ENCODE measurements around the gene ITPR2. TPM values are rescaled to one million over a fixed set of nuclear protein-coding genes. Genes with fewer than 3 reads are reported as not detected.

The ITPR2 gene
- total RNA-seq, 6 experiments from 2014 or later = 6.9 to 8.4 (median 7.6) TPM

- no peaks in the 10 kb centered on the region for H3K4me1 Mint-ChIP-seq (ENCODE audit: low read depth)
- DNase-seq = no peak
- no peak overlapping the region for H3K4me3 Mint-ChIP-seq
- TF ChIP-seq CTCF (IDR thresholded peaks at IDR 0.05) = no peak
- H3K9me3 Mint-ChIP-seq = no peaks in the 10 kb centered on the region
- H3K27me3 Mint-ChIP-seq (ENCODE audit: insufficient read depth) = peaks cover 2% of the 10 kb centered on the region; the same call in 1 of the 2 replicates
- H3K36me3 Mint-ChIP-seq (ENCODE audit: low read depth) = no peaks in the 10 kb centered on the region
- H3K27ac Mint-ChIP-seq = no peak overlapping the region
Observed at GRCh38 chr12:26499979-26500640, 332.9 kb downstream of the ITPR2 start.

GRCh38 chr12:26496170-26496569 lies 336.8 kb downstream of the ITPR2 start:
- no peak overlapping the region for H3K4me3 Mint-ChIP-seq
- H3K36me3 Mint-ChIP-seq (ENCODE audit: low read depth) = no peaks in the 10 kb centered on the region
- no peaks in the 10 kb centered on the region for H3K4me1 Mint-ChIP-seq (ENCODE audit: low read depth)
- TF ChIP-seq CTCF (IDR thresholded peaks at IDR 0.05) = no peak
- no peaks in the 10 kb centered on the region for H3K27me3 Mint-ChIP-seq (ENCODE audit: insufficient read depth)
- no peaks in the 10 kb centered on the region for H3K9me3 Mint-ChIP-seq
- no peak for DNase-seq
- no peak overlapping the region for H3K27ac Mint-ChIP-seq

- no peak for DNase-seq
- H3K9me3 Mint-ChIP-seq = no peaks in the 10 kb centered on the region
- no peaks in the 10 kb centered on the region for H3K4me1 Mint-ChIP-seq (ENCODE audit: low read depth)
- no peak overlapping the region for H3K4me3 Mint-ChIP-seq
- no peak overlapping the region for H3K27ac Mint-ChIP-seq
- no peaks in the 10 kb centered on the region for H3K36me3 Mint-ChIP-seq (ENCODE audit: low read depth)
- TF ChIP-seq CTCF (IDR thresholded peaks at IDR 0.05) = no peak
- H3K27me3 Mint-ChIP-seq (ENCODE audit: insufficient read depth) = no peaks in the 10 kb centered on the region
Observed at GRCh38 chr12:26493656-26494055, 339.3 kb downstream of the ITPR2 start.

GRCh38 chr12:26492406-26492805 lies 340.6 kb downstream of the ITPR2 start:
- H3K4me1 Mint-ChIP-seq (ENCODE audit: low read depth) = no peaks in the 10 kb centered on the region
- H3K9me3 Mint-ChIP-seq = no peaks in the 10 kb centered on the region
- H3K36me3 Mint-ChIP-seq (ENCODE audit: low read depth) = no peaks in the 10 kb centered on the region
- no peaks in the 10 kb centered on the region for H3K27me3 Mint-ChIP-seq (ENCODE audit: insufficient read depth)
- H3K27ac Mint-ChIP-seq = no peak overlapping the region
- DNase-seq = no peak
- no peak overlapping the region for H3K4me3 Mint-ChIP-seq
- TF ChIP-seq CTCF (IDR thresholded peaks at IDR 0.05) = no peak

- DNase-seq = no peak
- Mint-ChIP-seq H3K4me1 (ENCODE audit: low read depth) (no peaks in the 10 kb centered on the region), H3K27me3 (ENCODE audit: insufficient read depth) (no peaks in the 10 kb centered on the region), H3K9me3 (no peaks in the 10 kb centered on the region), H3K27ac (no peak overlapping the region), H3K4me3 (no peak overlapping the region), H3K36me3 (ENCODE audit: low read depth) (no peaks in the 10 kb centered on the region)
- TF ChIP-seq CTCF (IDR thresholded peaks at IDR 0.05) = no peak
Observed at GRCh38 chr12:26489908-26490307, 343.1 kb downstream of the ITPR2 start.

Measured in HFFc6 (cell line).